Endothelial cell of umbilical vein (primary cell): Measurements from ENCODE around the gene ATP2C2. TPM values are rescaled to one million over a fixed set of nuclear protein-coding genes. Genes with fewer than 3 reads are reported as not detected.

ENCODE experiments used
- BruUV-seq: library from RNA; stranded (reverse); fragments of 400-500 nt; replicated peaks from 2 replicates; lab custom pipeline; 2021; lab: Mats Ljungman, UMichigan
- CTCF ChIA-PET: fragments of 300-600, 350-600 bp; sonication (Branson Sonifier 250); formaldehyde crosslinking; loops from one replicate; lab custom pipeline; 2021; ENCODE audit warnings: antibody characterized with exemption, inconsistent platforms; lab: Charles Lee
- POLR2A ChIA-PET: fragments of 300-600, 350-600 bp; sonication (Branson Sonifier 250); formaldehyde crosslinking; loops from one replicate; lab custom pipeline; 2021; ENCODE audit warnings: antibody characterized with exemption, inconsistent platforms; lab: Charles Lee
- DNase-seq: peaks from one replicate; pipeline ENCODE4 v3.0.0-alpha.2; 2011; ENCODE audit warnings: low read depth, low spot score
- FAIRE-seq: peaks from 2 replicates; lab custom pipeline; 2011; peaks lifted over from hg19 to GRCh38; lab: Jason Lieb, UNC
- H2AFZ ChIP-seq: 2 replicates; pipeline ENCODE4 v1.6.0; 2012; ENCODE audit warnings: low read depth, low read length, control low read depth, inconsistent platforms
- H3K27ac ChIP-seq: 2 replicates; pipeline ENCODE4 v1.5.1; 2011; ENCODE audit warnings: low read depth, mild to moderate bottlenecking, control low read depth, low read length, moderate library complexity; ENCODE audit not compliant: insufficient read depth
- H3K27me3 ChIP-seq, 2 experiments: 2 replicates each; pipeline versions ENCODE4 v1.6.0 to v1.6.1; 2011; ENCODE audit warnings: low read length in 2 of 2, mixed read lengths in 1 of 2; ENCODE audit not compliant: control insufficient read depth in 2 of 2, insufficient read depth in 2 of 2
- H3K36me3 ChIP-seq, 2 experiments: 2 replicates in 1 of 2; 3 replicates in 1 of 2; pipeline ENCODE4 v1.5.1; 2011; ENCODE audit warnings: low read length in 2 of 2, mild to moderate bottlenecking in 1 of 2, moderate library complexity in 1 of 2; ENCODE audit not compliant: control insufficient read depth in 2 of 2, insufficient read depth in 2 of 2; ENCODE audit errors: extremely low read depth in 1 of 2
- H3K4me1 ChIP-seq: 3 replicates; pipeline ENCODE4 v1.5.1; 2011; ENCODE audit warnings: mild to moderate bottlenecking, low read length; ENCODE audit not compliant: control insufficient read depth, insufficient read depth; ENCODE audit errors: extremely low read depth
- H3K4me2 ChIP-seq: 2 replicates; pipeline ENCODE4 v1.6.1; 2011; ENCODE audit warnings: low read length, control low read depth, mixed read lengths; ENCODE audit not compliant: insufficient read depth
- H3K4me3 ChIP-seq, 3 experiments: fragments of 200-600 bp in 1 of 3; sonication (generic), shearing (Covaris generic) in 1 of 3; replicated peaks in 1 of 3; 2 replicates each; pipeline ENCODE4 v1.5.1; 2011 to 2016; ENCODE audit warnings: control low read depth in 3 of 3, low read length in 3 of 3, mild to moderate bottlenecking in 2 of 3, inconsistent platforms in 1 of 3, low read depth in 1 of 3, moderate library complexity in 1 of 3; ENCODE audit not compliant: insufficient read depth in 1 of 3
- H3K79me2 ChIP-seq: 2 replicates; pipeline ENCODE4 v1.6.0; 2012; ENCODE audit warnings: low read length, inconsistent platforms; ENCODE audit not compliant: control insufficient read depth, insufficient read depth
- H3K9ac ChIP-seq: replicated peaks from 2 replicates; pipeline ENCODE3; 2011; ENCODE audit warnings: low read length, control low read depth; ENCODE audit not compliant: insufficient read depth; ENCODE audit errors: extremely low read depth
- H3K9me1 ChIP-seq: replicated peaks from 3 replicates; pipeline ENCODE4 v1.6.0; 2011; ENCODE audit warnings: mild to moderate bottlenecking, low read length; ENCODE audit not compliant: control insufficient read depth, insufficient read depth; ENCODE audit errors: extremely low read depth
- H3K9me3 ChIP-seq: replicated peaks from 2 replicates; pipeline ENCODE4 v1.5.1; 2012; ENCODE audit warnings: low read length, inconsistent platforms; ENCODE audit not compliant: control insufficient read depth, insufficient read depth
- H4K20me1 ChIP-seq: replicated peaks from 2 replicates; pipeline ENCODE3; 2011; ENCODE audit warnings: mild to moderate bottlenecking, low read length; ENCODE audit not compliant: control insufficient read depth, insufficient read depth; ENCODE audit errors: extremely low read depth
- CTCF ChIP-seq, 2 donors: IDR thresholded peaks; 1 replicate in 1 of 2; 2 replicates in 1 of 2; pipeline ENCODE4 v1.5.1; 2011; ENCODE audit warnings: low read length in 2 of 2, mild to moderate bottlenecking in 2 of 2, moderate library complexity in 2 of 2, control low read depth in 1 of 2, inconsistent platforms in 1 of 2, low read depth in 1 of 2; ENCODE audit not compliant: insufficient read depth in 1 of 2; ENCODE audit errors: extremely low read depth in 1 of 2
- EZH2 ChIP-seq: IDR thresholded peaks from 2 replicates; pipeline ENCODE4 v1.6.1; 2012; ENCODE audit warnings: borderline replicate concordance, low read depth, mild to moderate bottlenecking, moderate library complexity, low read length, inconsistent platforms; ENCODE audit not compliant: severe bottlenecking
- FOS ChIP-seq: IDR thresholded peaks from 2 replicates; pipeline ENCODE4 v1.6.1; 2011; ENCODE audit warnings: mild to moderate bottlenecking, low read length, moderate library complexity, borderline replicate concordance; ENCODE audit not compliant: insufficient read depth
- GATA2 ChIP-seq: IDR thresholded peaks from 2 replicates; pipeline ENCODE4 v1.7.0; 2011; ENCODE audit warnings: low read depth, mild to moderate bottlenecking, moderate library complexity, mixed read lengths, low read length; ENCODE audit not compliant: insufficient read length, insufficient read depth
- JUN ChIP-seq: IDR thresholded peaks from 2 replicates; pipeline ENCODE4 v1.6.1; 2011; ENCODE audit warnings: borderline replicate concordance, low read depth; ENCODE audit not compliant: insufficient read length, insufficient read depth
- MAX ChIP-seq: IDR thresholded peaks from 2 replicates; pipeline ENCODE4 v1.6.1; 2011; ENCODE audit not compliant: insufficient read depth, insufficient read length
- MYC ChIP-seq: IDR thresholded peaks from one replicate; pipeline ENCODE4 v1.6.1; 2011; ENCODE audit warnings: mild to moderate bottlenecking, low read depth, low read length
- POLR2A ChIP-seq: IDR thresholded peaks from 2 replicates; pipeline ENCODE4 v1.6.1; 2012; ENCODE audit warnings: low read depth, mild to moderate bottlenecking, control low read depth, low read length
- POLR2AphosphoS5 ChIP-seq: IDR thresholded peaks from 2 replicates; pipeline ENCODE4 v1.6.1; 2012; ENCODE audit warnings: low read depth, mild to moderate bottlenecking, control low read depth, low read length, moderate library complexity; ENCODE audit not compliant: insufficient read depth
- dilution Hi-C: fragments of 300-500 bp; cut with MboI; formaldehyde crosslinking; loops from one replicate; pipeline ENCODE4 v1.15.0; 2019; ENCODE audit warnings: low sequenced_read_pairs; ENCODE audit not compliant: extremely low pct_ligation_motif_present
- intact Hi-C: fragments of 100-400 bp; cut with micrococcal nuclease; formaldehyde crosslinking; loops from one replicate; pipeline ENCODE4 v1.10.0; 2022
- polyA plus RNA-seq, 4 experiments: library from polyadenylated mRNA; depleted of rRNA in 3 of 4; stranded (reverse) in 3 of 4; unstranded in 1 of 4; fragments of >200 nt; gene quantifications; 2 replicates each; pipeline versions ENCODE4 v1.2.1 to v1.2.3, GENCODE V29; 2011 to 2012; ENCODE audit warnings: missing spikeins in 1 of 4
- total RNA-seq: library from RNA; stranded (reverse); gene quantifications from 2 replicates; pipeline ENCODE4 v1.2.3, GENCODE V29; 2021

Gene ATP2C2
- total and polyA plus RNA-seq, 2 donors (not counting 3 experiments of a cell fraction or from before 2014, with no cell fraction given), result not detected

- Histone ChIP-seq H3K36me3 (no peaks in the 10 kb centered on the region), H3K9me3 (no peaks in the 10 kb centered on the region), H3K4me3 (no peak overlapping the region), H3K27me3 (no peaks in the 10 kb centered on the region), H3K79me2 (no peaks in the 10 kb centered on the region), H3K4me2 (no peak overlapping the region), H2AFZ (no peak overlapping the region), H3K27ac (no peak overlapping the region), H3K4me1 (no peaks in the 10 kb centered on the region), H3K9ac (no peak overlapping the region), H4K20me1 (no peaks in the 10 kb centered on the region), H3K9me1 (no peaks in the 10 kb centered on the region)
- TF ChIP-seq CTCF (IDR thresholded peaks at IDR 0.05; ENCODE audit: extremely low read depth in 1 of 2, insufficient read depth in 1 of 2, low read depth in 1 of 2, low read length in 2 of 2) (no peak), MYC (no peak), FOS (no peak), JUN (no peak), POLR2AphosphoS5 (no peak), GATA2 (no peak), MAX (no peak), EZH2 (no peak), POLR2A (no peak)
- no peak for FAIRE-seq
- intact Hi-C loops (no loop called here), dilution Hi-C loops (no loop called here)
- CTCF ChIA-PET, result no interaction called here
- DNase-seq, result no peak
- no TSS peak for BruUV-seq
- POLR2A ChIA-PET, result no interaction called here
Observed at GRCh38 chr16:84379008-84379708, 10.8 kb downstream of the ATP2C2 start.
